GM23338 (cell line): Measurements from ENCODE around the gene WDR70. TPM values are rescaled to one million over a fixed set of nuclear protein-coding genes. Genes with fewer than 3 reads are reported as not detected.

ENCODE experiments used
- ATAC-seq: fragments of 200-7000 bp; cut with Tn5 transposase; 3 replicates; pipeline ENCODE4 v1.9.1; 2020
- DNase-seq: peaks from one replicate; pipeline ENCODE4 v3.0.0-alpha.2; 2015; ENCODE audit warnings: low spot score
- H2AFZ ChIP-seq: fragments of 200-600 bp; sonication (generic); 2 replicates; pipeline ENCODE4 v1.8.0; 2016; ENCODE audit warnings: antibody characterized with exemption, mild to moderate bottlenecking, moderate library complexity
- H3F3A ChIP-seq: fragments of 200-600 bp; sonication (generic); replicated peaks from 2 replicates; pipeline ENCODE4 v1.8.0; 2017; ENCODE audit warnings: antibody characterized with exemption, mixed run types, low read depth
- H3K27ac ChIP-seq: fragments of 200-600 bp; sonication (generic); 2 replicates; pipeline ENCODE4 v1.6.1; 2016; ENCODE audit warnings: low read depth
- H3K27me3 ChIP-seq: fragments of 200-600 bp; sonication (generic); 2 replicates; pipeline ENCODE4 v1.8.0; 2016; ENCODE audit warnings: mild to moderate bottlenecking, mixed run types, moderate library complexity; ENCODE audit not compliant: insufficient read depth
- H3K36me3 ChIP-seq: fragments of 200-600 bp; sonication (generic); 2 replicates; pipeline ENCODE4 v1.8.0; 2016; ENCODE audit warnings: mild to moderate bottlenecking; ENCODE audit not compliant: insufficient read depth
- H3K4me1 ChIP-seq: fragments of 200-600 bp; sonication (generic); 2 replicates; pipeline ENCODE4 v1.8.0; 2016; ENCODE audit warnings: mild to moderate bottlenecking, moderate library complexity; ENCODE audit not compliant: insufficient read depth
- H3K4me2 ChIP-seq: fragments of 200-600 bp; sonication (generic); 2 replicates; pipeline ENCODE4 v1.7.1; 2017; ENCODE audit warnings: mixed run types
- H3K4me3 ChIP-seq: fragments of 200-600 bp; sonication (generic); 2 replicates; pipeline ENCODE4 v1.6.1; 2016; ENCODE audit warnings: mixed run types
- H3K79me2 ChIP-seq: fragments of 200-600 bp; sonication (generic); replicated peaks from 2 replicates; pipeline ENCODE4 v1.8.0; 2017; ENCODE audit warnings: mild to moderate bottlenecking; ENCODE audit not compliant: insufficient read depth
- H3K9me2 ChIP-seq: fragments of 200-600 bp; sonication (generic); 2 replicates; pipeline ENCODE4 v1.8.0; 2017; ENCODE audit not compliant: insufficient read depth
- H4K20me1 ChIP-seq: fragments of 200-600 bp; sonication (generic); replicated peaks from 2 replicates; pipeline ENCODE4 v1.8.0; 2017; ENCODE audit warnings: mild to moderate bottlenecking; ENCODE audit not compliant: insufficient read depth
- H3K27ac Mint-ChIP-seq: 2 replicates; pipeline ENCODE4 v1.8.0; 2020; ENCODE audit warnings: inconsistent platforms, mild to moderate bottlenecking, moderate library complexity, mixed read lengths
- H3K27me3 Mint-ChIP-seq: 3 replicates; pipeline ENCODE4 v1.8.0; 2022; ENCODE audit warnings: low read depth, mild to moderate bottlenecking, moderate library complexity, mixed read lengths, inconsistent platforms; ENCODE audit not compliant: insufficient read depth, poor library complexity
- H3K36me3 Mint-ChIP-seq: 3 replicates; pipeline ENCODE4 v1.8.0; 2021; ENCODE audit warnings: low read depth, mild to moderate bottlenecking, inconsistent platforms, moderate library complexity, mixed read lengths
- H3K4me1 Mint-ChIP-seq: 3 replicates; pipeline ENCODE4 v1.8.0; 2020; ENCODE audit warnings: mild to moderate bottlenecking, inconsistent platforms, mixed read lengths
- H3K4me3 Mint-ChIP-seq: 3 replicates; pipeline ENCODE4 v1.8.0; 2021; ENCODE audit warnings: moderate library complexity, mild to moderate bottlenecking, inconsistent platforms, mixed read lengths
- H3K9me3 Mint-ChIP-seq: 3 replicates; pipeline ENCODE4 v1.8.0; 2020; ENCODE audit warnings: moderate library complexity, mild to moderate bottlenecking, inconsistent platforms, mixed read lengths
- EZH2phosphoT487 ChIP-seq: fragments of 200-600 bp; sonication (generic); IDR thresholded peaks from one replicate; pipeline ENCODE4 v1.8.1; 2018; ENCODE audit warnings: antibody characterized with exemption; ENCODE audit not compliant: unreplicated experiment
- ZNF331 ChIP-seq: fragments of 250-450 bp; sonication (Bioruptor Pico); IDR thresholded peaks from 2 replicates; pipeline ENCODE4 v1.5.0; 2020; ENCODE audit warnings: low read depth, mild to moderate bottlenecking, moderate library complexity
- polyA plus RNA-seq: library from polyadenylated mRNA; unstranded; fragments of >200 nt; fragmentation: Nextera tagmentation; extraction: Ambion mirVana; gene quantifications from 2 replicates; pipeline ENCODE4 v1.2.1, GENCODE V29; 2016
- total RNA-seq: library from RNA; depleted of rRNA; stranded (reverse); fragments of >200 nt; shearing (Covaris generic); gene quantifications from 2 replicates; pipeline ENCODE4 v1.2.3, GENCODE V29; 2014
- TF ChIP-seq, protein P1 (sequence below): IDR thresholded peaks from 2 replicates; pipeline ENCODE4 v1.6.1; 2016; ENCODE audit warnings: antibody characterized with exemption
- TF ChIP-seq, protein P2 (sequence below): fragments of 250-450 bp; sonication (Bioruptor Pico); IDR thresholded peaks from 2 replicates; pipeline ENCODE4 v1.5.0; 2020; ENCODE audit warnings: mild to moderate bottlenecking, moderate library complexity

WDR70 gene
- total and polyA plus RNA-seq, 2 experiments from 2014 or later: 34.9 to 86.7 TPM

DNA sequence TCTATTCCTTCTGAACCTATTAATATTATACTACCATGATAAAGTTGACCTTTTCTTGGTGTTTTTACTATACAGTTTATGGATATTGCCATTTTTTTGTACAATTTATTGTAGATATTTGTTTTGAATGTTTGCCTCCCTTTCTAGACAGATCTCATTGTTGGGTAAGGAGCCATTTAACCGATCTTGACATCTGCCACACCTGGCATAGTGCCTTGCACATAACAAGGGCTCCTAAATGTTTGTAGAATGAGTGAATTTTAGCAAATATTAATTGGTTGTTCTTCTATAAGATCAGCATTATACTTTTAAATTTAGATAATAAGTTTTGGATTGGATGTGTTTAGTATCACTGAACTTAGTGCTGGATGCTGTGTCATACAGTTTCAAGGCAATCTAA is 285.4 kb downstream of the WDR70 start:
- peaks cover 29% of the 10 kb centered on the region for H3K4me1 Mint-ChIP-seq

More for the DNA sequence above, 285.4 kb downstream of the WDR70 start:
- Mint-ChIP-seq H3K27me3 (peaks cover 3% of the 10 kb centered on the region), H3K36me3 (no peaks in the 10 kb centered on the region), H3K4me3 (no peak overlapping the region), H3K9me3 (no peaks in the 10 kb centered on the region), H3K27ac (no peak overlapping the region)
- TF ChIP-seq, protein P1, sequence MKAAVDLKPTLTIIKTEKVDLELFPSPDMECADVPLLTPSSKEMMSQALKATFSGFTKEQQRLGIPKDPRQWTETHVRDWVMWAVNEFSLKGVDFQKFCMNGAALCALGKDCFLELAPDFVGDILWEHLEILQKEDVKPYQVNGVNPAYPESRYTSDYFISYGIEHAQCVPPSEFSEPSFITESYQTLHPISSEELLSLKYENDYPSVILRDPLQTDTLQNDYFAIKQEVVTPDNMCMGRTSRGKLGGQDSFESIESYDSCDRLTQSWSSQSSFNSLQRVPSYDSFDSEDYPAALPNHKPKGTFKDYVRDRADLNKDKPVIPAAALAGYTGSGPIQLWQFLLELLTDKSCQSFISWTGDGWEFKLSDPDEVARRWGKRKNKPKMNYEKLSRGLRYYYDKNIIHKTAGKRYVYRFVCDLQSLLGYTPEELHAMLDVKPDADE: no peak
- TF ChIP-seq ZNF331 (CRISPR knock-in tag): no peak
- TF ChIP-seq EZH2phosphoT487: no peak
- TF ChIP-seq, protein P2, sequence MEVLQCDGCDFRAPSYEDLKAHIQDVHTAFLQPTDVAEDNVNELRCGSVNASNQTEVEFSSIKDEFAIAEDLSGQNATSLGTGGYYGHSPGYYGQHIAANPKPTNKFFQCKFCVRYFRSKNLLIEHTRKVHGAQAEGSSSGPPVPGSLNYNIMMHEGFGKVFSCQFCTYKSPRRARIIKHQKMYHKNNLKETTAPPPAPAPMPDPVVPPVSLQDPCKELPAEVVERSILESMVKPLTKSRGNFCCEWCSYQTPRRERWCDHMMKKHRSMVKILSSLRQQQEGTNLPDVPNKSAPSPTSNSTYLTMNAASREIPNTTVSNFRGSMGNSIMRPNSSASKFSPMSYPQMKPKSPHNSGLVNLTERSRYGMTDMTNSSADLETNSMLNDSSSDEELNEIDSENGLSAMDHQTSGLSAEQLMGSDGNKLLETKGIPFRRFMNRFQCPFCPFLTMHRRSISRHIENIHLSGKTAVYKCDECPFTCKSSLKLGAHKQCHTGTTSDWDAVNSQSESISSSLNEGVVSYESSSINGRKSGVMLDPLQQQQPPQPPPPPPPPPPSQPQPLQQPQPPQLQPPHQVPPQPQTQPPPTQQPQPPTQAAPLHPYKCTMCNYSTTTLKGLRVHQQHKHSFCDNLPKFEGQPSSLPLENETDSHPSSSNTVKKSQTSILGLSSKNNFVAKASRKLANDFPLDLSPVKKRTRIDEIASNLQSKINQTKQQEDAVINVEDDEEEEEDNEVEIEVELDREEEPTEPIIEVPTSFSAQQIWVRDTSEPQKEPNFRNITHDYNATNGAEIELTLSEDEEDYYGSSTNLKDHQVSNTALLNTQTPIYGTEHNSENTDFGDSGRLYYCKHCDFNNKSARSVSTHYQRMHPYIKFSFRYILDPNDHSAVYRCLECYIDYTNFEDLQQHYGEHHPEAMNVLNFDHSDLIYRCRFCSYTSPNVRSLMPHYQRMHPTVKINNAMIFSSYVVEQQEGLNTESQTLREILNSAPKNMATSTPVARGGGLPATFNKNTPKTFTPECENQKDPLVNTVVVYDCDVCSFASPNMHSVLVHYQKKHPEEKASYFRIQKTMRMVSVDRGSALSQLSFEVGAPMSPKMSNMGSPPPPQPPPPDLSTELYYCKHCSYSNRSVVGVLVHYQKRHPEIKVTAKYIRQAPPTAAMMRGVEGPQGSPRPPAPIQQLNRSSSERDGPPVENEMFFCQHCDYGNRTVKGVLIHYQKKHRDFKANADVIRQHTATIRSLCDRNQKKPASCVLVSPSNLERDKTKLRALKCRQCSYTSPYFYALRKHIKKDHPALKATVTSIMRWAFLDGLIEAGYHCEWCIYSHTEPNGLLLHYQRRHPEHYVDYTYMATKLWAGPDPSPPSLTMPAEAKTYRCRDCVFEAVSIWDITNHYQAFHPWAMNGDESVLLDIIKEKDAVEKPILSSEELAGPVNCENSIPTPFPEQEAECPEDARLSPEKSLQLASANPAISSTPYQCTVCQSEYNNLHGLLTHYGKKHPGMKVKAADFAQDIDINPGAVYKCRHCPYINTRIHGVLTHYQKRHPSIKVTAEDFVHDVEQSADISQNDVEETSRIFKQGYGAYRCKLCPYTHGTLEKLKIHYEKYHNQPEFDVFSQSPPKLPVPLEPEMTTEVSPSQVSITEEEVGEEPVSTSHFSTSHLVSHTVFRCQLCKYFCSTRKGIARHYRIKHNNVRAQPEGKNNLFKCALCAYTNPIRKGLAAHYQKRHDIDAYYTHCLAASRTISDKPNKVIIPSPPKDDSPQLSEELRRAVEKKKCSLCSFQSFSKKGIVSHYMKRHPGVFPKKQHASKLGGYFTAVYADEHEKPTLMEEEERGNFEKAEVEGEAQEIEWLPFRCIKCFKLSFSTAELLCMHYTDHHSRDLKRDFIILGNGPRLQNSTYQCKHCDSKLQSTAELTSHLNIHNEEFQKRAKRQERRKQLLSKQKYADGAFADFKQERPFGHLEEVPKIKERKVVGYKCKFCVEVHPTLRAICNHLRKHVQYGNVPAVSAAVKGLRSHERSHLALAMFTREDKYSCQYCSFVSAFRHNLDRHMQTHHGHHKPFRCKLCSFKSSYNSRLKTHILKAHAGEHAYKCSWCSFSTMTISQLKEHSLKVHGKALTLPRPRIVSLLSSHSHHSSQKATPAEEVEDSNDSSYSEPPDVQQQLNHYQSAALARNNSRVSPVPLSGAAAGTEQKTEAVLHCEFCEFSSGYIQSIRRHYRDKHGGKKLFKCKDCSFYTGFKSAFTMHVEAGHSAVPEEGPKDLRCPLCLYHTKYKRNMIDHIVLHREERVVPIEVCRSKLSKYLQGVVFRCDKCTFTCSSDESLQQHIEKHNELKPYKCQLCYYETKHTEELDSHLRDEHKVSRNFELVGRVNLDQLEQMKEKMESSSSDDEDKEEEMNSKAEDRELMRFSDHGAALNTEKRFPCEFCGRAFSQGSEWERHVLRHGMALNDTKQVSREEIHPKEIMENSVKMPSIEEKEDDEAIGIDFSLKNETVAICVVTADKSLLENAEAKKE (CRISPR knock-in tag): no peak
- Histone ChIP-seq H4K20me1 (no peaks in the 10 kb centered on the region), H3K4me2 (no peak overlapping the region), H3F3A (no peaks in the 10 kb centered on the region), H3K79me2 (no peaks in the 10 kb centered on the region), H3K27me3 (no peaks in the 10 kb centered on the region), H3K4me3 (no peak overlapping the region), H3K9me2 (no peaks in the 10 kb centered on the region), H3K4me1 (peaks cover 6% of the 10 kb centered on the region; the same call in 1 of the 2 replicates), H3K36me3 (no peaks in the 10 kb centered on the region), H2AFZ (no peak overlapping the region), H3K27ac (no peak overlapping the region)
- ATAC-seq (no peak), DNase-seq (no peak)
